ENCODE results near the gene ZMYM4.

DNA sequence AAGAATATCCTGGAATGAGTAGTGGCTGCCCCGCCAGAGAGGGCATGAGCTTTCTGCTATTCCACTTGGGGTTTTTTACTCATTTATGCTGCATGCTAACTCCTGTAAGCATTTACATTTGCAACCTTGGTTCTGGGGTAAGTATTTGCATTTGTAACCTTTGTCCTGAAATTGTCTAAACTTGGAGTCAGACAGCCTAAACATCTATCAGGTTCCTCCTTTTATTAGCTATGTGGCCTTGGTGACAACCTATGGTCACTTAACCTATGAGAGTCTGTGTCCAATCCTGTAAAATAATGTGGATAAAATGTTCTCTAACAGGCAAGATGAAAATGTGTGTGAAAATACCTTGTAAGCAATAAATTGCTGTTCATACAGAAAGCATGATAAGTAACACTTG lies 8.9 kb upstream of the ZMYM4 start:
- TF ChIP-seq, protein P1, sequence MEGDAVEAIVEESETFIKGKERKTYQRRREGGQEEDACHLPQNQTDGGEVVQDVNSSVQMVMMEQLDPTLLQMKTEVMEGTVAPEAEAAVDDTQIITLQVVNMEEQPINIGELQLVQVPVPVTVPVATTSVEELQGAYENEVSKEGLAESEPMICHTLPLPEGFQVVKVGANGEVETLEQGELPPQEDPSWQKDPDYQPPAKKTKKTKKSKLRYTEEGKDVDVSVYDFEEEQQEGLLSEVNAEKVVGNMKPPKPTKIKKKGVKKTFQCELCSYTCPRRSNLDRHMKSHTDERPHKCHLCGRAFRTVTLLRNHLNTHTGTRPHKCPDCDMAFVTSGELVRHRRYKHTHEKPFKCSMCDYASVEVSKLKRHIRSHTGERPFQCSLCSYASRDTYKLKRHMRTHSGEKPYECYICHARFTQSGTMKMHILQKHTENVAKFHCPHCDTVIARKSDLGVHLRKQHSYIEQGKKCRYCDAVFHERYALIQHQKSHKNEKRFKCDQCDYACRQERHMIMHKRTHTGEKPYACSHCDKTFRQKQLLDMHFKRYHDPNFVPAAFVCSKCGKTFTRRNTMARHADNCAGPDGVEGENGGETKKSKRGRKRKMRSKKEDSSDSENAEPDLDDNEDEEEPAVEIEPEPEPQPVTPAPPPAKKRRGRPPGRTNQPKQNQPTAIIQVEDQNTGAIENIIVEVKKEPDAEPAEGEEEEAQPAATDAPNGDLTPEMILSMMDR (IDR thresholded peaks at IDR 0.05): no peak
- no peak for TF ChIP-seq POLR2A (IDR thresholded peaks at IDR 0.05)

All from adrenal gland (tissue), 5 donors.